ENCODE results near the gene ZNF787. TPM values are rescaled to one million over a fixed set of nuclear protein-coding genes. Genes with fewer than 3 reads are reported as not detected.

The ZNF787 gene
- total RNA-seq, 4 donors from 2014 or later = 24.9 to 53.1 (median 27.4) TPM

GRCh38 chr19:56124578-56124977 lies 3.5 kb upstream of the ZNF787 start:
- intact Hi-C loops (cut with DNase I; ENCODE audit: low total_unique reads) = no loop called here
- no peak for TF ChIP-seq EP300 (IDR thresholded peaks at IDR 0.05; ENCODE audit: low read depth)
- TF ChIP-seq POLR2AphosphoS5 (IDR thresholded peaks at IDR 0.05) = no peak
- TF ChIP-seq CTCF (IDR thresholded peaks at IDR 0.05) = no peak
- TF ChIP-seq POLR2A (IDR thresholded peaks at IDR 0.05) = no peak
- in situ Hi-C loops (cut with MboI; ENCODE audit: low pct_ligation_motif_present in 1 of 4, low pct_unique_long_range_greater_than_20kb in 1 of 4, low sequenced_read_pairs in 3 of 4) = no loop called here
- DNase-seq = no peak
- peaks cover 2 to 29% (median 26%) of the 10 kb centered on the region in 4 donors for H3K4me1 ChIP-seq
- no peaks in the 10 kb centered on the region for H3K9me3 ChIP-seq
- no peak overlapping the region for H3K4me3 ChIP-seq
- no peak overlapping the region for H3K27ac ChIP-seq
- 87 to 91% methylated on average over 3 to 4 of the region's 4 CpGs for WGBS, 2 donors (ENCODE audit: low coverage in 1 of 2)
- H3K36me3 ChIP-seq = no peaks in the 10 kb centered on the region
- no peaks in the 10 kb centered on the region for H3K27me3 ChIP-seq

- Histone ChIP-seq H3K4me3 (no peak overlapping the region), H3K4me1 (peaks cover 14 to 40% (median 38%) of the 10 kb centered on the region in 4 donors), H3K27me3 (no peaks in the 10 kb centered on the region), H3K36me3 (no peaks in the 10 kb centered on the region), H3K9me3 (no peaks in the 10 kb centered on the region), H3K27ac (no peak overlapping the region)
- TF ChIP-seq CTCF (IDR thresholded peaks at IDR 0.05) (no peak), EP300 (IDR thresholded peaks at IDR 0.05; ENCODE audit: low read depth) (no peak), POLR2A (IDR thresholded peaks at IDR 0.05) (no peak), POLR2AphosphoS5 (IDR thresholded peaks at IDR 0.05) (no peak)
- in situ Hi-C loops (cut with MboI; ENCODE audit: low pct_ligation_motif_present in 1 of 4, low pct_unique_long_range_greater_than_20kb in 1 of 4, low sequenced_read_pairs in 3 of 4) = no loop called here
- 75 to 87% methylated on average over 6 to 16 of the region's 16 CpGs for WGBS, 2 donors (ENCODE audit: low coverage in 1 of 2)
- intact Hi-C loops (cut with DNase I; ENCODE audit: low total_unique reads) = no loop called here
- no peak for DNase-seq
Observed at GRCh38 chr19:56123266-56123891, 2.3 kb upstream of the ZNF787 start.

GRCh38 chr19:56120371-56121179 lies 520 bp downstream of the ZNF787 start:
- Histone ChIP-seq H3K4me1 (peaks cover 26 to 45% (median 41%) of the 10 kb centered on the region in 4 donors), H3K9me3 (no peaks in the 10 kb centered on the region), H3K27ac (peak overlapping the region; percentile 94 to 98 (median 96)), H3K36me3 (no peaks in the 10 kb centered on the region), H3K27me3 (no peaks in the 10 kb centered on the region), H3K4me3 (peak overlapping the region; percentile 73 to 86 (median 84))
- peak in 2 of 3 donors; percentile 75 to 83 for TF ChIP-seq POLR2AphosphoS5 (IDR thresholded peaks at IDR 0.05)
- no peak for TF ChIP-seq EP300 (IDR thresholded peaks at IDR 0.05; ENCODE audit: low read depth)
- peak; percentile 67 for TF ChIP-seq POLR2A (IDR thresholded peaks at IDR 0.05)
- peak in 4 of 5 experiments; percentile 18 to 66 (median 32) for TF ChIP-seq CTCF (IDR thresholded peaks at IDR 0.05)
- DNase-seq = peak; percentile 89
- 3% methylated on average over 27 of the region's 99 CpGs; no CpG with 5 or more reads in 1 of the 2 donors for WGBS, 2 donors (ENCODE audit: low coverage in 1 of 2)
- intact Hi-C loops (cut with DNase I; ENCODE audit: low total_unique reads) (loop anchor here (1.0 kb wide), 1 partner anchor 21 kb away; the partner anchor contains the start of gene ZNF444), in situ Hi-C loops (cut with MboI; ENCODE audit: low pct_ligation_motif_present in 1 of 4, low pct_unique_long_range_greater_than_20kb in 1 of 4, low sequenced_read_pairs in 3 of 4) (no loop called here)

- WGBS, 2 donors (ENCODE audit: low coverage in 1 of 2) = 14% methylated on average over 6 of the region's 8 CpGs; no CpG with 5 or more reads in 1 of the 2 donors
- peak overlapping the region; percentile 94 to 98 (median 96) for H3K27ac ChIP-seq
- TF ChIP-seq CTCF (IDR thresholded peaks at IDR 0.05) (no peak), POLR2AphosphoS5 (IDR thresholded peaks at IDR 0.05) (no peak), POLR2A (IDR thresholded peaks at IDR 0.05) (no peak), EP300 (IDR thresholded peaks at IDR 0.05; ENCODE audit: low read depth) (no peak)
- H3K36me3 ChIP-seq = no peaks in the 10 kb centered on the region
- intact Hi-C loops (cut with DNase I; ENCODE audit: low total_unique reads) (no loop called here), in situ Hi-C loops (cut with MboI; ENCODE audit: low pct_ligation_motif_present in 1 of 4, low pct_unique_long_range_greater_than_20kb in 1 of 4, low sequenced_read_pairs in 3 of 4) (no loop called here)
- DNase-seq = no peak
- H3K27me3 ChIP-seq = no peaks in the 10 kb centered on the region
- no peaks in the 10 kb centered on the region for H3K9me3 ChIP-seq
- H3K4me3 ChIP-seq = peak overlapping the region; percentile 71 to 86 (median 84)
- peaks cover 26 to 45% (median 38%) of the 10 kb centered on the region in 4 donors for H3K4me1 ChIP-seq
Observed at GRCh38 chr19:56120002-56120370, 1.1 kb downstream of the ZNF787 start.
